Hepatocyte (in vitro differentiated cells): ENCODE measurements around the gene ITGA11. TPM values are rescaled to one million over a fixed set of nuclear protein-coding genes. Genes with fewer than 3 reads are reported as not detected.
A peak's percentile ranks its signal among the peaks of the same experiment; 100 is the strongest.

Experiments used
- DNase-seq: peaks from one replicate; pipeline ENCODE4 v3.0.0-alpha.2; 2016; ENCODE audit warnings: low spot score
- H2AFZ ChIP-seq: fragments of 200-600 bp; sonication (generic); 2 replicates; pipeline ENCODE4 v1.6.0; 2016; ENCODE audit warnings: antibody characterized with exemption, mild to moderate bottlenecking
- H3K27ac ChIP-seq: fragments of 200-600 bp; sonication (generic); 2 replicates; pipeline ENCODE4 v1.5.1; 2016; ENCODE audit warnings: mild to moderate bottlenecking
- H3K27me3 ChIP-seq: fragments of 200-600 bp; sonication (generic); 2 replicates; pipeline ENCODE4 v1.6.1; 2016
- H3K36me3 ChIP-seq: fragments of 200-600 bp; sonication (generic); replicated peaks from 2 replicates; pipeline ENCODE4 v1.5.1; 2016; ENCODE audit warnings: low read depth; ENCODE audit not compliant: insufficient read depth
- H3K4me1 ChIP-seq: fragments of 200-600 bp; sonication (generic); 2 replicates; pipeline ENCODE4 v1.5.1; 2016; ENCODE audit warnings: mild to moderate bottlenecking, moderate library complexity; ENCODE audit not compliant: insufficient read depth
- H3K4me2 ChIP-seq: fragments of 200-600 bp; sonication (generic); 2 replicates; pipeline ENCODE4 v1.6.0; 2016
- H3K4me3 ChIP-seq: fragments of 200-600 bp; sonication (generic); 2 replicates; pipeline ENCODE4 v1.5.1; 2016; ENCODE audit warnings: mild to moderate bottlenecking
- H3K79me2 ChIP-seq: fragments of 200-600 bp; sonication (generic); 2 replicates; pipeline ENCODE4 v1.6.0; 2017; ENCODE audit warnings: mild to moderate bottlenecking
- H3K9me2 ChIP-seq: fragments of 200-600 bp; sonication (generic); replicated peaks from 2 replicates; pipeline ENCODE4 v1.6.0; 2017; ENCODE audit warnings: mild to moderate bottlenecking; ENCODE audit not compliant: insufficient read depth
- H3K9me3 ChIP-seq: fragments of 200-600 bp; sonication (generic); 2 replicates; pipeline ENCODE4 v1.5.1; 2016; ENCODE audit warnings: low read depth, mild to moderate bottlenecking
- H4K20me1 ChIP-seq: fragments of 200-600 bp; sonication (generic); 2 replicates; pipeline ENCODE4 v1.6.0; 2016; ENCODE audit warnings: mild to moderate bottlenecking; ENCODE audit not compliant: insufficient read depth, poor library complexity, severe bottlenecking
- CTCF ChIP-seq: fragments of 200-600 bp; sonication (generic); IDR thresholded peaks from 2 replicates; pipeline ENCODE4 v1.5.1; 2016; ENCODE audit warnings: antibody characterized with exemption, mild to moderate bottlenecking; ENCODE audit not compliant: poor library complexity
- EZH2 ChIP-seq: fragments of 200-600 bp; sonication (generic); IDR thresholded peaks from 2 replicates; pipeline ENCODE4 v1.6.1; 2016; ENCODE audit warnings: antibody characterized with exemption, mild to moderate bottlenecking, borderline replicate concordance
- EZH2phosphoT487 ChIP-seq: fragments of 200-600 bp; sonication (generic); IDR thresholded peaks from one replicate; pipeline ENCODE4 v1.6.1; 2018; ENCODE audit warnings: antibody characterized with exemption, mild to moderate bottlenecking, low read depth, moderate library complexity; ENCODE audit not compliant: unreplicated experiment, severe bottlenecking
- WGBS: methylation state at CpG from one replicate; pipeline ENCODE4 v1.1.6; 2016; ENCODE audit warnings: low lambda C conversion rate; ENCODE audit errors: missing lambda C conversion rate; 5-methylcytosine and 5-hydroxymethylcytosine counted together
- polyA plus RNA-seq: library from polyadenylated mRNA; unstranded; fragments of >200 nt; fragmentation: Nextera tagmentation; extraction: Ambion mirVana; gene quantifications from 2 replicates; pipeline ENCODE4 v1.2.1, GENCODE V29; 2016
- total RNA-seq: library from RNA; depleted of rRNA; stranded (reverse); fragments of >200 nt; gene quantifications from 2 replicates; pipeline ENCODE4 v1.2.3, GENCODE V29; 2014

The ITGA11 gene
- total and polyA plus RNA-seq, 2 experiments from 2014 or later, result 9.7 to 19.6 TPM

- Histone ChIP-seq H3K27ac (peak overlapping the region; percentile 65), H3K27me3 (no peaks in the 10 kb centered on the region), H3K4me3 (no peak overlapping the region), H3K9me3 (no peaks in the 10 kb centered on the region), H3K36me3 (no peaks in the 10 kb centered on the region), H3K4me2 (no peak overlapping the region), H2AFZ (no peak overlapping the region), H3K9me2 (no peaks in the 10 kb centered on the region), H4K20me1 (no peaks in the 10 kb centered on the region), H3K4me1 (peaks cover 9% of the 10 kb centered on the region), H3K79me2 (no peaks in the 10 kb centered on the region)
- 56% methylated on average over 15 of the region's 15 CpGs for WGBS
- TF ChIP-seq EZH2phosphoT487, result no peak
- no peak for TF ChIP-seq EZH2
- TF ChIP-seq CTCF, result no peak
- no peak for DNase-seq
These were observed 91.0 kb downstream of the ITGA11 start for GRCh38 chr15:68340726-68341671.

GRCh38 chr15:68339481-68339880 is 92.5 kb downstream of the ITGA11 start:
- Histone ChIP-seq H3K9me2 (no peaks in the 10 kb centered on the region), H3K9me3 (no peaks in the 10 kb centered on the region), H3K4me2 (no peak overlapping the region), H2AFZ (no peak overlapping the region), H3K79me2 (no peaks in the 10 kb centered on the region), H3K36me3 (no peaks in the 10 kb centered on the region), H3K27ac (no peak overlapping the region), H3K4me1 (peaks cover 9% of the 10 kb centered on the region), H4K20me1 (no peaks in the 10 kb centered on the region), H3K27me3 (no peaks in the 10 kb centered on the region), H3K4me3 (no peak overlapping the region)
- 95% methylated on average over 10 of the region's 10 CpGs for WGBS
- no peak for TF ChIP-seq EZH2phosphoT487
- TF ChIP-seq CTCF, result no peak
- TF ChIP-seq EZH2, result no peak
- DNase-seq, result no peak

DNA sequence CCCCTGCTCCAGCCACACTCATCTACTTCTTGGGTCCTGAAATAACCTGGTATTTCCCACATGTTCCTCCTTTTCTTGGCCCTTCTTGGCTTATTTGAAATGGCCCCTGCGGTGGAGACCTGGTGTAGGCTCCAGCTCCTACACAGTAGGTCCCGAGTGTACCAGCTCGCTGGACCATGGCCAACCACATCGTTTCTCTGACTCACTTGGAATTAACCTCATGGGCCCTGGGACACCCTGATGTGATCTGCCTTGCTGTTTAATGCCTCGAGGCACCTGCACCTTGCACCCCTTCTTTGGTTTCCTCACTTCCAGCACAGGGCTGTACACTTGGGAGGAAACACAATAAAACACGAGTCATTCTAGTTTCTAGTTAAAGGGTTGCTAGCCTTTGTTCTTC is 94.1 kb downstream of the ITGA11 start:
- H3K4me1 ChIP-seq, result peaks cover 9% of the 10 kb centered on the region
- 78% methylated on average over 6 of the region's 6 CpGs for WGBS

More for the DNA sequence above, 94.1 kb downstream of the ITGA11 start:
- H3K9me2 ChIP-seq, result no peaks in the 10 kb centered on the region
- DNase-seq, result no peak
- H4K20me1 ChIP-seq, result no peaks in the 10 kb centered on the region
- H3K27me3 ChIP-seq, result no peaks in the 10 kb centered on the region
- H2AFZ ChIP-seq, result no peak overlapping the region
- no peaks in the 10 kb centered on the region for H3K79me2 ChIP-seq
- H3K4me2 ChIP-seq, result no peak overlapping the region
- TF ChIP-seq CTCF, result no peak
- no peak overlapping the region for H3K27ac ChIP-seq
- no peak overlapping the region for H3K4me3 ChIP-seq
- H3K9me3 ChIP-seq, result no peaks in the 10 kb centered on the region
- H3K36me3 ChIP-seq, result no peaks in the 10 kb centered on the region
